PC-9 (cell line): ENCODE data around the gene BTLA. TPM values are rescaled to one million over a fixed set of nuclear protein-coding genes. Genes with fewer than 3 reads are reported as not detected.

ENCODE experiments used
- BruUV-seq: library from RNA; stranded (reverse); fragments of 400-500 nt; replicated peaks from 2 replicates; lab custom pipeline; 2021; lab: Mats Ljungman, UMichigan
- CTCF ChIA-PET: fragments of 300-600 bp; sonication (Branson Sonifier 250); formaldehyde crosslinking; loops from one replicate; lab custom pipeline; 2022; ENCODE audit warnings: antibody characterized with exemption; lab: Charles Lee
- POLR2A ChIA-PET: fragments of 300-600 bp; sonication (Branson Sonifier 250); formaldehyde crosslinking; loops from one replicate; lab custom pipeline; 2022; ENCODE audit warnings: antibody characterized with exemption; ENCODE audit not compliant: unreplicated experiment; lab: Charles Lee
- DNase-seq, 2 experiments: peaks; one replicate each; pipeline versions ENCODE4 v3.0.0 to v3.0.0-alpha.2; 2015 to 2022; ENCODE audit warnings: mixed read lengths in 1 of 2
- H2AFZ ChIP-seq: fragments of 200-600 bp; sonication (generic); 2 replicates; pipeline ENCODE4 v1.8.1; 2017; ENCODE audit warnings: antibody characterized with exemption
- H3F3A ChIP-seq: fragments of 200-600 bp; sonication (generic); 2 replicates; pipeline ENCODE4 v1.8.1; 2017; ENCODE audit warnings: antibody characterized with exemption, mild to moderate bottlenecking, low read depth; ENCODE audit not compliant: insufficient read depth
- H3K27ac ChIP-seq: fragments of 200-600 bp; sonication (generic); 2 replicates; pipeline ENCODE4 v1.6.1; 2016; ENCODE audit warnings: mixed run types
- H3K27me3 ChIP-seq: fragments of 200-600 bp; sonication (generic); 2 replicates; pipeline ENCODE4 v1.6.1; 2016; ENCODE audit warnings: low read depth, mixed run types; ENCODE audit not compliant: insufficient read depth
- H3K36me3 ChIP-seq: fragments of 200-600 bp; sonication (generic); 2 replicates; pipeline ENCODE4 v1.6.1; 2016; ENCODE audit warnings: low read depth, mixed run types
- H3K4me1 ChIP-seq: fragments of 200-600 bp; sonication (generic); replicated peaks from 2 replicates; pipeline ENCODE4 v1.6.1; 2016; ENCODE audit warnings: mixed run types; ENCODE audit not compliant: insufficient read depth
- H3K4me2 ChIP-seq: fragments of 200-600 bp; sonication (generic); 2 replicates; pipeline ENCODE4 v1.6.1; 2017; ENCODE audit warnings: mixed run types
- H3K4me3 ChIP-seq: fragments of 200-600 bp; sonication (generic); 2 replicates; pipeline ENCODE4 v1.6.1; 2016; ENCODE audit warnings: mixed run types
- H3K79me2 ChIP-seq: fragments of 200-600 bp; sonication (generic); 2 replicates; pipeline ENCODE4 v1.6.1; 2017; ENCODE audit warnings: low read depth, mixed run types
- H3K9me2 ChIP-seq: fragments of 200-600 bp; sonication (generic); 2 replicates; pipeline ENCODE4 v1.8.1; 2017; ENCODE audit warnings: mild to moderate bottlenecking; ENCODE audit not compliant: insufficient read depth
- H3K9me3 ChIP-seq: fragments of 200-600 bp; sonication (generic); 2 replicates; pipeline ENCODE4 v1.8.1; 2016; ENCODE audit warnings: low read depth; ENCODE audit not compliant: insufficient read depth
- H4K20me1 ChIP-seq: fragments of 200-600 bp; sonication (generic); 2 replicates; pipeline ENCODE4 v1.8.1; 2017; ENCODE audit not compliant: insufficient read depth
- EZH2 ChIP-seq: fragments of 200-600 bp; sonication (generic); IDR thresholded peaks from 2 replicates; pipeline ENCODE4 v1.8.0; 2017; ENCODE audit warnings: antibody characterized with exemption, low read depth
- intact Hi-C: fragments of 100-400 bp; cut with micrococcal nuclease; formaldehyde crosslinking; loops from one replicate; pipeline ENCODE4 v1.10.0; 2022; ENCODE audit not compliant: unreplicated experiment
- total RNA-seq: library from RNA; stranded (reverse); gene quantifications from 2 replicates; pipeline ENCODE4 v1.2.3, GENCODE V29; 2021
- TF ChIP-seq, protein P1 (sequence below): fragments of 200-600 bp; sonication (generic); conservative IDR thresholded peaks from 2 replicates; pipeline ENCODE4 v1.6.1; 2017; ENCODE audit warnings: mixed run types, antibody characterized with exemption, mild to moderate bottlenecking, moderate library complexity

Gene BTLA
- total RNA-seq, 1 experiment from 2014 or later, result not detected

DNA sequence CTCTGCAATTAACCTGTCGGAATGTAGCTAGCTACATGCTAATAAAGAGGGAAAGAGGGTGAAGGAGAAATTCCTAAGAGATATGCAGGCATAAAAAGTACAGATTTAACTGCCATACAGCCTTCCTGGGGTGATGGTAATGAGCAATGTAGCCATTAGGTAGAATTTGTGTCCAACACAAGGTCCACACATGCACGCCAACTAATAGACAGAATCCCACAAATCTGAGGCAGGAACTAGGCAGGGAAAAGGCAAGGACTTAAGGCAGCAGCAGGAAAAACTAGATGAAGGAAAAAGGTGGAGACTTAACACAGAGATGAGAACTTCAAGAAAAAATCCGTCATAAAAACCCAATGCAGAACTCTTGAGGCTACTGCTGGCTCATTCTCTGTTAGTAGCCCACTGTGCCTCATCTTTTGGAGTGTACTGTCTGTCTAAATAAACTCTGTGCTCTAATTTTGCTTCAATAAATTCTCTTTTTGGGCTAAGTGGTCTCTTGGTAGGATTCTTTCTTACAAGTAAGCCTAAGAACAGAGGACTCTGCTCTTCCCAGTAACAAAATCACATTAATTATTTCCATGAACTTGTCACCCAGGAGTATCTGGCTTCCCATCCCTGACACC lies 81.5 kb downstream of the BTLA start:
- Histone ChIP-seq H4K20me1 (no peaks in the 10 kb centered on the region), H3K4me1 (no peaks in the 10 kb centered on the region), H3K4me2 (no peak overlapping the region), H3K9me2 (no peaks in the 10 kb centered on the region), H2AFZ (no peak overlapping the region), H3K27me3 (no peaks in the 10 kb centered on the region), H3K36me3 (no peaks in the 10 kb centered on the region), H3F3A (no peaks in the 10 kb centered on the region), H3K27ac (no peak overlapping the region), H3K4me3 (no peak overlapping the region), H3K79me2 (no peaks in the 10 kb centered on the region), H3K9me3 (no peaks in the 10 kb centered on the region)
- TF ChIP-seq EZH2, result no peak
- TF ChIP-seq, protein P1, sequence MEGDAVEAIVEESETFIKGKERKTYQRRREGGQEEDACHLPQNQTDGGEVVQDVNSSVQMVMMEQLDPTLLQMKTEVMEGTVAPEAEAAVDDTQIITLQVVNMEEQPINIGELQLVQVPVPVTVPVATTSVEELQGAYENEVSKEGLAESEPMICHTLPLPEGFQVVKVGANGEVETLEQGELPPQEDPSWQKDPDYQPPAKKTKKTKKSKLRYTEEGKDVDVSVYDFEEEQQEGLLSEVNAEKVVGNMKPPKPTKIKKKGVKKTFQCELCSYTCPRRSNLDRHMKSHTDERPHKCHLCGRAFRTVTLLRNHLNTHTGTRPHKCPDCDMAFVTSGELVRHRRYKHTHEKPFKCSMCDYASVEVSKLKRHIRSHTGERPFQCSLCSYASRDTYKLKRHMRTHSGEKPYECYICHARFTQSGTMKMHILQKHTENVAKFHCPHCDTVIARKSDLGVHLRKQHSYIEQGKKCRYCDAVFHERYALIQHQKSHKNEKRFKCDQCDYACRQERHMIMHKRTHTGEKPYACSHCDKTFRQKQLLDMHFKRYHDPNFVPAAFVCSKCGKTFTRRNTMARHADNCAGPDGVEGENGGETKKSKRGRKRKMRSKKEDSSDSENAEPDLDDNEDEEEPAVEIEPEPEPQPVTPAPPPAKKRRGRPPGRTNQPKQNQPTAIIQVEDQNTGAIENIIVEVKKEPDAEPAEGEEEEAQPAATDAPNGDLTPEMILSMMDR, result no peak
- ChIA-PET CTCF (no interaction called here), POLR2A (interaction anchor here (0.6 kb wide), 1 partner anchor 267 kb away, joined by 3 read pairs; no protein-coding TSS in a partner anchor)
- intact Hi-C loops, result no loop called here
- DNase-seq, result no peak
- BruUV-seq, result no TSS peak

DNA sequence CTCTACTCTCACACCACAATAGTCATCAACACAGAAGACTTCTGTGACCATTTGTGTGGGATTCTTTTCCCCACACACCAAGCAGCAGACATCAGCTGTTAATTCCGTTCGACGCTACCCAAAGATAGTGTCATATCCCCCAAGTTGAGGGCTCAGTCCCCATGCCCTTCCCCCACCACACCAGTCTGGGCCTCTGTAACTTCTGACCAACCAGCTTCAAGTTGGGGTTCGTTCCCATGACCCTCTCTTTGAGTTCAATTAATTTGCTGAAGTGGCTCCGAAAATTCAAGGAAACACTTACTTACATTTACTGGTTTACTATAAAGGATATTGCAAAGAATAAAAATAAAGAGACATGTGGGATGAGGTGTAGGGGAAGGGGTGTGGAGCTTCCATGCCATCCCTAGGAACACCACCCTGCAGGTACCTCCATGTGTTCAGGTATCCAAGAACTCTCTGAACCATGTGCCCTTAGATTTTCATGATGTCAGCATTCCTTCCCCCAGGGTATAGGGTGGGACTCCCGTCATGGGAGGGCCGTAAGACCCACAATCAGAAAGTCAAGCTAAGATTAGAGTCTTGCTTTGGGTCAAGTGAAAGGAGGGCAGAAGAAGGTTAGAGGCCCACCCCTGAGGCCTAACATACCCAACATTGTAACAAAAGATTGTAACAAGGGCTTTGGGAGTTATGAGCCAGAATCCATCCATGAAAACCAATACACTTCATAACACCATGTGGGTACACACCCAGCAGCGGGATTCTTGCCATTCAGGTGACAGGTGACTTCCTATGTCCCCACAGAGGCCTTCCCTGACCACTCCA lies 82.7 kb downstream of the BTLA start:
- BruUV-seq, result no TSS peak
- CTCF ChIA-PET, result no interaction called here

DNA sequence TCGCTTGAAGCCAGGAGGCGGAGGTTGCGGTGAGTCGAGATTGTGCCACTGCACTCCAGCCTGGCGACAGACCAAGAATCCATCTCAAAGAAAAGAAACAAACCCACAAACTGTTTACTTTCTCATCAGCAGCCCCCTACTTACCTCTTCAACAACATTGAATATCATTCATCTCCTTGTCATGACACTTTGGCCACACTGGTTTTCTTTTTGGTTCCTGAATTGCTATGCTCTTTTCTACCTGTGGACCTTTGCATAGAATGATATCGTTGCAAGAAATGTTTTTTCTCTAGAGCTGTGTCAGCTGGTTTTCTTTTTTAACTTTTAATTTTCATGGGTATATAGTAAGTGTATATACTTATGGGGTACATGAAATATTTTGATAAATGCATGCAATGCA lies 83.9 kb downstream of the BTLA start:
- no peaks in the 10 kb centered on the region for H3K9me2 ChIP-seq
- H3K4me2 ChIP-seq, result no peak overlapping the region
- no peaks in the 10 kb centered on the region for H3K9me3 ChIP-seq
- H3K27me3 ChIP-seq, result no peaks in the 10 kb centered on the region
- H3K79me2 ChIP-seq, result no peaks in the 10 kb centered on the region
- no peaks in the 10 kb centered on the region for H3F3A ChIP-seq
- no peak for DNase-seq
- TF ChIP-seq, protein P1, result no peak
- TF ChIP-seq EZH2, result no peak
- H4K20me1 ChIP-seq, result no peaks in the 10 kb centered on the region
- BruUV-seq, result no TSS peak
- no peaks in the 10 kb centered on the region for H3K36me3 ChIP-seq
- no peak overlapping the region for H3K27ac ChIP-seq
- ChIA-PET POLR2A (no interaction called here), CTCF (no interaction called here)
- intact Hi-C loops, result no loop called here
- no peak overlapping the region for H3K4me3 ChIP-seq
- H3K4me1 ChIP-seq, result no peaks in the 10 kb centered on the region
- no peak overlapping the region for H2AFZ ChIP-seq

More for the DNA sequence above, 82.7 kb downstream of the BTLA start:
- no peaks in the 10 kb centered on the region for H3K79me2 ChIP-seq
- H4K20me1 ChIP-seq, result no peaks in the 10 kb centered on the region
- intact Hi-C loops, result no loop called here
- POLR2A ChIA-PET, result no interaction called here
- no peak overlapping the region for H3K27ac ChIP-seq
- no peaks in the 10 kb centered on the region for H3F3A ChIP-seq
- no peaks in the 10 kb centered on the region for H3K9me2 ChIP-seq
- H3K4me1 ChIP-seq, result no peaks in the 10 kb centered on the region
- no peak for TF ChIP-seq EZH2
- TF ChIP-seq, protein P1, result no peak
- no peak overlapping the region for H2AFZ ChIP-seq
- H3K27me3 ChIP-seq, result no peaks in the 10 kb centered on the region
- no peak overlapping the region for H3K4me3 ChIP-seq
- H3K9me3 ChIP-seq, result no peaks in the 10 kb centered on the region
- no peaks in the 10 kb centered on the region for H3K36me3 ChIP-seq
- H3K4me2 ChIP-seq, result no peak overlapping the region
- DNase-seq, result no peak

Other genes starting within 250 kb of the BTLA start
- gene SLC9C1, start 205.3 kb downstream of the BTLA start, total RNA-seq, result not detected in 2 replicates
- gene CD200, start 166.3 kb downstream of the BTLA start, total RNA-seq, result 1.9 and 4.0 TPM in 2 replicates
- 66.8 and 68.9 TPM in 2 replicates for gene ATG3, start 62.5 kb upstream of the BTLA start, total RNA-seq
- gene SLC35A5, start 62.6 kb upstream of the BTLA start, total RNA-seq, result 24.2 and 35.7 TPM in 2 replicates
- 142 and 162 TPM in 2 replicates for gene CCDC80, start 141.7 kb upstream of the BTLA start, total RNA-seq